Parathyroid adenoma (tissue), 2 donors: ENCODE results near the gene CCL28.
"Not testable (repeated sequence)": the region's sequence is repeated elsewhere in the genome, so short reads cannot be mapped to it uniquely, and the experiment has no call there.

Source experiments
- H2AFZ ChIP-seq: fragments of 300-600 bp; sonication (generic); one replicate; pipeline ENCODE4 v1.7.0; 2017; ENCODE audit warnings: antibody characterized with exemption, mild to moderate bottlenecking
- H3K27ac ChIP-seq: fragments of 300-600 bp; sonication (generic); one replicate; pipeline ENCODE4 v1.7.0; 2017
- H3K27me3 ChIP-seq: fragments of 300-600 bp; sonication (generic); one replicate; pipeline ENCODE4 v1.7.0; 2017; ENCODE audit warnings: low read length; ENCODE audit not compliant: control insufficient read depth, insufficient read depth
- H3K36me3 ChIP-seq: fragments of 300-600 bp; sonication (generic); one replicate; pipeline ENCODE4 v1.7.0; 2017; ENCODE audit warnings: low read length; ENCODE audit not compliant: control insufficient read depth, insufficient read depth
- H3K4me1 ChIP-seq: fragments of 300-600 bp; sonication (generic); one replicate; pipeline ENCODE4 v1.7.0; 2017; ENCODE audit warnings: control low read depth
- H3K4me2 ChIP-seq: fragments of 300-600 bp; sonication (generic); one replicate; pipeline ENCODE4 v1.7.0; 2017; ENCODE audit warnings: low read length
- H3K4me3 ChIP-seq: fragments of 300-600 bp; sonication (generic); one replicate; pipeline ENCODE4 v1.7.0; 2017; ENCODE audit warnings: low read depth, low read length
- H3K79me2 ChIP-seq: fragments of 300-600 bp; sonication (generic); one replicate; pipeline ENCODE4 v1.7.0; 2017; ENCODE audit warnings: control low read depth
- H3K9ac ChIP-seq: fragments of 300-600 bp; sonication (generic); one replicate; pipeline ENCODE4 v1.7.0; 2017; ENCODE audit warnings: mild to moderate bottlenecking
- H3K9me3 ChIP-seq: fragments of 300-600 bp; sonication (generic); one replicate; pipeline ENCODE4 v1.7.0; 2017; ENCODE audit warnings: low read length; ENCODE audit not compliant: control insufficient read depth
- CTCF ChIP-seq: fragments of 300-600 bp; sonication (generic); IDR thresholded peaks from one replicate; pipeline ENCODE4 v1.7.0; 2017; ENCODE audit warnings: antibody characterized with exemption, mild to moderate bottlenecking
- donor health status: primary hyperparathyroidism.

The CCL28 gene

GRCh38 chr5:43425983-43426382 lies 13.8 kb upstream of the CCL28 start:
- H3K27ac ChIP-seq: no peak overlapping the region
- no peak overlapping the region for H2AFZ ChIP-seq

DNA sequence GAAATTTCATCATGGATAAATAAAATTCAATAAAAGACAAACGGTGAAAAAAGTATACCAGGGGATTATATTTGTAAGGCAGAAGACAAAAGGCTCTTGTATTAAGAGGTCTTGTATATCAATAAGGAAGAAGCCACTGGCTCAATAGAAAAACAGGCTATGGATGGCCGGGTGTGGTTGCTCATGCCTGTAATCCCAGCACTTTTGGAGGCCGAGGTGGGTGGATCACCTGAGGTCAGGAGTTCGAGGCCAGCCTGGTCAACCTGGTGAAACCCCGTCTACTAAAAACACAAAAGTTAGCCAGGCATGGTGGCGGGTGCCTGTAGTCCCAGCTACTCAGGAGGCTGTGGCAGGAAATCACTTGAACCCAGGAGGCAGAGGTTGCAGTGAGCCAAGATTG lies 10.9 kb upstream of the CCL28 start:
- H3K4me2 ChIP-seq, H3K9ac ChIP-seq, H3K36me3 ChIP-seq, H3K79me2 ChIP-seq, H3K27ac ChIP-seq, H3K4me1 ChIP-seq, H2AFZ ChIP-seq, H3K9me3 ChIP-seq, H3K4me3 ChIP-seq, H3K27me3 ChIP-seq: not testable (repeated sequence)

More at GRCh38 chr5:43425983-43426382, 13.8 kb upstream of the CCL28 start:
- Histone ChIP-seq H3K9ac (no peak overlapping the region), H3K4me1 (no peaks in the 10 kb centered on the region), H3K9me3 (no peaks in the 10 kb centered on the region), H3K36me3 (no peaks in the 10 kb centered on the region), H3K4me3 (no peak overlapping the region), H3K4me2 (no peak overlapping the region), H3K27me3 (no peaks in the 10 kb centered on the region), H3K79me2 (no peaks in the 10 kb centered on the region)
- TF ChIP-seq CTCF: no peak

- no peak overlapping the region for H3K9ac ChIP-seq
- H3K27me3 ChIP-seq: no peaks in the 10 kb centered on the region
- H3K4me1 ChIP-seq: no peaks in the 10 kb centered on the region
- H3K4me3 ChIP-seq: no peak overlapping the region
- H2AFZ ChIP-seq: no peak overlapping the region
- TF ChIP-seq CTCF: no peak
- no peaks in the 10 kb centered on the region for H3K36me3 ChIP-seq
- no peak overlapping the region for H3K4me2 ChIP-seq
- no peak overlapping the region for H3K27ac ChIP-seq
- no peaks in the 10 kb centered on the region for H3K9me3 ChIP-seq
- no peaks in the 10 kb centered on the region for H3K79me2 ChIP-seq
Observed at GRCh38 chr5:43422143-43422542, 10.0 kb upstream of the CCL28 start.

GRCh38 chr5:43421450-43422133 lies 9.4 kb upstream of the CCL28 start:
- TF ChIP-seq CTCF: no peak
- no peak overlapping the region for H3K27ac ChIP-seq
- no peak overlapping the region for H2AFZ ChIP-seq
- H3K4me2 ChIP-seq: no peak overlapping the region
- no peaks in the 10 kb centered on the region for H3K4me1 ChIP-seq
- H3K9ac ChIP-seq: no peak overlapping the region
- no peaks in the 10 kb centered on the region for H3K9me3 ChIP-seq
- H3K79me2 ChIP-seq: no peaks in the 10 kb centered on the region
- H3K4me3 ChIP-seq: no peak overlapping the region
- no peaks in the 10 kb centered on the region for H3K27me3 ChIP-seq
- no peaks in the 10 kb centered on the region for H3K36me3 ChIP-seq

DNA sequence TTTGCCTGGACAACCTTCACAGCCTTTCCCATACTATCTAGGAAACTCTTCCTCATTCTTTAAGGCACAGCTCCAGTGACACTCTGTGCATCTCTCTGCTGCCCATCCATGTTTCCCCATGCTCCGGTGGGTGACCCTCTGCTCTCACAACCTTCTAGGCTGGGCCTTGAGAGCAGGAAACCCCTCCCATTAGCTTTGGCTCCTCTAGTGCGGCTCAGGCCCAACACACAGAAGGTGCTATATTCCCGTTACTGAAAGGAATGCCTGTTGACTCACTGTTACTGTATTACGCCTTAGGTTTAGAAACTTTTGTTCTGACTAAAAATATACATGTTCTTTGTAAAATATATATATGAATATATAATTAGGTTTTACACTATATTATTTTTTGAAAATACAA lies 8.1 kb upstream of the CCL28 start:
- TF ChIP-seq CTCF: no peak
- H3K4me2 ChIP-seq: no peak overlapping the region
- no peaks in the 10 kb centered on the region for H3K79me2 ChIP-seq
- no peaks in the 10 kb centered on the region for H3K36me3 ChIP-seq
- no peaks in the 10 kb centered on the region for H3K27me3 ChIP-seq
- no peak overlapping the region for H3K4me3 ChIP-seq
- no peaks in the 10 kb centered on the region for H3K9me3 ChIP-seq
- H3K9ac ChIP-seq: no peak overlapping the region
- H3K4me1 ChIP-seq: no peaks in the 10 kb centered on the region
- H2AFZ ChIP-seq: no peak overlapping the region
- no peak overlapping the region for H3K27ac ChIP-seq
